NOMO-1 (cell line): Measurements from ENCODE around the gene KAT6B.

Experiments used
- DNase-seq, 2 experiments: peaks; one replicate each; lab custom pipeline; 2025; ENCODE audit not compliant: unreplicated experiment in 2 of 2; lab: John Stamatoyannopoulos, UW

KAT6B gene

DNA sequence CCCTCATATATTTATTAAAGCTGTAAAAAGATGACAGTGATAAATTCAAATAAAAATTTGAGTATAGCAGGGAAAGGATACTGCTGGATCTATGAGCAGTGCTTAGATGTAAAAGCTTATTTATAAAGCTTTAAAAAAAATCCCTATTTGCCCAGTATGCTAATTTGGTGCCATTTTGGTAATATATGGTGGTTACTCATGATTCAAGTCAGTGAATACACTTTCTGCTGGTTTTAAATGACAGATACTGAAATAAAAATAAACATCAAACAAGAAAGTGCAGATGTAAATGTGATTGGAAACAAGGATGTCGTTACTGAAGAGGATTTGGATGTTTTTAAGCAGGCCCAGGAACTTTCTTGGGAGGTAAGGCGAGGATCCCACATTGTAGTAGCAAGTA is 150.7 kb downstream of the KAT6B start:
- no peak for DNase-seq

DNA sequence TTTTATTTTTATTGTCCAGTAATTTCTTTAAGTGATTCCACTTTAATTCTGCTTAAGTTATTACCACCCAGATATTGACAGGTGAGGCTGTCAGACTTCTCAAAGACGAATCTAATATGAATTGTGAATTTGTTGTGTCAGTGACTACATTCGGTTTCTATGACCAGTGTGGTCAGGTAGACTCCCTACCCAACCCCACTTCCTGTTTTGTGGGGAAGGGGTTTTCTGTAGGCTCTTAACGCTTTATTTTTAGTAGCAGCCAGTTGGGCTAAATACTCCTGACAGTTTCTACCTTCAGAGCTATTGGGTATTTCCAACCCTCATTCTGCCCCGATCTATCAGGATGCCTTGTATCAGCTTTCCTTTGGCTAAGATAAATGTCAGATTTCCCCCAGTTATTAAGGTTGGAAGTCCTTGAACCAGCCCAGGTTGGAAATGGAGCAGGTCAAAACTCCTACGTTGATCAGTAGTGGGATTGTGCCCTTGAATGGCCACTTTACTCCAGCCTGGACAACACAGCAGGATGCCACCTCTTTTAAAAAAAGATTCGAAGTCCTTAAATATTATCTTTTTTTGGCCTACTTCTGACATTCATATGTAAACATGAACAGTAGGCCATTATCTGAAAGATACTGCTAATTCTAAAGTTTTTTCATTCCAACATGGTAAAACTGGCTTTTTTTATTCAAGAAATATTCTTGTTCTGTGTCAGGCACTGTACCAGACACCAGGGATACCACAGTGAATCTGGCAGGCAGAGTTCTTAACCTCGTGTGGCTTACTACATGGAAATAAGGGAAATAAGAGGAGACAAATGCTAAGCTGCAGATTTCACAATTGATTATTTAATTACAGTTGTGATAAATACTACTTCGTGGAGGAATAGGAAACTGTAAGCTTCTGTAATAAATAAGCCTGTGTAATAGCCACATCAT is 151.8 kb downstream of the KAT6B start:
- DNase-seq = peak in 1 of 2 experiments; percentile 35

DNA sequence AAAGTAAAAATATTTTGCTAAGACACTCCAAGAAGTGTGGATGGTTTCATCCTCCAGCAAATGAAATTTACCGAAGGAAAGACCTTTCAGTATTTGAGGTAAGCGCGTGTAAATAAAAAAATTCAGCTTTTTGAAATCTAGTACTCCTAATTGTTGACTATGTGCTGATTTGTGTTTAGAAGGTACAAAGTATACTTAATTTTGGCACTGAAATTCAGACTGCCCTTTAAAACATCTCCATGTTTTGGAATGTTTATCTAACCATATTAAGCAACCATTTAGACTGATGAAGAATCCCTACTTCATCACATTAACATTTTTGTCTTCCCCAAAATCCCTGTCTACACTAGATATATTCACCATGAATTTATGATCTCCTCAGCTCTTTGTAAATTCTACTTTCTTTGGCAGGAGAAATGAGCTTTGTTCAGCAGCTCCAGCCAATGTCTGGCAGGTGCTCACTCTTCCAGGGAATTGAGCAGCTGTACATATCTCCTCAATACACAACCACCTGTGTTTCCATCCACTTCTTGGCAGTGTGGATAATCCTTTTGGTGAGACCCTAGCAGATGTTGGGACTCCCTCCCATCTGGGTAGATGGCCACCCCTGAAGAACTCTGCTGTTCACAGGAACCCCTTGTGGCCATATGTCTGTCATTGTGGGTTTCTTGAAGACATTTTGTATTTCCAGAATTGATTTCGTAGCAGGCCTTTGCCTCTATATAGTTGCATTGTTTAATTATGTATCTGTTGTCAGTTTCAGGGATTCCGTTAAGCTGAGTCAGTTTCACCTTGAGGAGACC is 155.6 kb downstream of the KAT6B start:
- DNase-seq = no peak

DNA sequence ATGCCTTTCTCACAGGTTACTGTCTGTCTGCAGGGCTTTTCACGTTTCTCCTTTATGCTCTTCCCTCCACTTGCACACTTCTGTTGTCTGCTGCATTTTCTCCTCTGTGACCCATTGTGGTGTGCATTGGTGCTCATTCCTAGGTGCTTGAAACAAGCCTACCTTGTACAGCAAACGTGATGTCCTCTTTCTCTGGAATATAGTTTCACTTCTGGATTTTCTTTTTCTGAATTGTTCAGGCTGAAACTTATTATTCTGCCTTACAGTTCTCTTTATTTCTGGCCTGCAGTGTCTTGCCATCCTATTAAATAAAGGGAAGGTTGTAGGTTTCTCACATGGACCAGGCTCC is 156.2 kb downstream of the KAT6B start:
- no peak for DNase-seq

DNA sequence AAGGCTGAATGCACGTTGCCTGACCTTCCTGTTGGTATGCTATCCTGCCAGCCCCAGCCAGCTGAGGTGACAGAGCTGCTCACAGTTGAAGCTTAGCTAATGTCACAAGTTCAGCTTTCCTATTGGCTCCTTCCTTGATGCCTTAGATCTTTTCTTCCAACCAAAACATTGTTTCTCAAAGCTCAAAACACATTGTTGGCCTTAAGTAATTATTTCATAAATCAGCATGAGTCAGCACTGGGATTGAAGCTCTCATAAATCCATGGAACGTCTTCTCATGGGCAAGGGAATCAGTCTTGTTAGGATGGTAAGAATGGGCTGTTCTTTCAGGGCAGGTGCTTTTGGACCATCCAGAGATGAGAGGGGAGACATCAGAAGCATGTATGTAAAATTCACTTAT is 157.0 kb downstream of the KAT6B start:
- no peak for DNase-seq

DNA sequence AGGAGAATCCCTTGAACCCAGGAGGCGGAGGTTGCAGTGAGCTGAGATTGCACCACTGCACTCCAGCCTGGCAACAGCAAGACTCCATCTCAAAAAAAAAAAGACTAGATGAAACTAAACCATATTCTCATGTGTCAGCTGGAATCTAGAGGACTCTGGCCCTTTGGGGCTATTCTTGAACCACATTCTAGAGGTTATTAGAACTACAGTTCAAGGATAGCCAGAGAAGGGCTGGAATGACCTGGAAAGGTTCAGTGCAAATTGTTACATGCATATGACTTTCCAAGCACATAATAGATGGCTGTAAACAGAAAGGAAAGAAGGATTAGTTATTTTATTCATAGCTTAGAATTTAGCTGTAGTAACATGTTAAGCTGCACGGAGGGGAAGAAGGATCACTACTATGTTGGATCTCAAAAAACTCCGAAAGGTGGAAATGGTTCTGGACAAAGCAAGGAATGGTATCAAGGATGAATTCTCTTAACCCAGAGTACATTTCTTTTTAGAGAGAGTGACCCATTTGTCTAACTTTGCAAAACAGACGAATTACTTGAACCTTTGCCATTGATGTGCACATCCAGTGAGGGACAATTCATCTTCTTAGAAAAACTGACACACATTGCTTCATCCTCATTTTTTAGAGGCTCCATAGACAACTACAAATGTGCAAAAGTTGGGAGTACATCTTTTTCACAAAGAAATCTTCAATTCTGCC is 161.1 kb downstream of the KAT6B start:
- no peak for DNase-seq

DNA sequence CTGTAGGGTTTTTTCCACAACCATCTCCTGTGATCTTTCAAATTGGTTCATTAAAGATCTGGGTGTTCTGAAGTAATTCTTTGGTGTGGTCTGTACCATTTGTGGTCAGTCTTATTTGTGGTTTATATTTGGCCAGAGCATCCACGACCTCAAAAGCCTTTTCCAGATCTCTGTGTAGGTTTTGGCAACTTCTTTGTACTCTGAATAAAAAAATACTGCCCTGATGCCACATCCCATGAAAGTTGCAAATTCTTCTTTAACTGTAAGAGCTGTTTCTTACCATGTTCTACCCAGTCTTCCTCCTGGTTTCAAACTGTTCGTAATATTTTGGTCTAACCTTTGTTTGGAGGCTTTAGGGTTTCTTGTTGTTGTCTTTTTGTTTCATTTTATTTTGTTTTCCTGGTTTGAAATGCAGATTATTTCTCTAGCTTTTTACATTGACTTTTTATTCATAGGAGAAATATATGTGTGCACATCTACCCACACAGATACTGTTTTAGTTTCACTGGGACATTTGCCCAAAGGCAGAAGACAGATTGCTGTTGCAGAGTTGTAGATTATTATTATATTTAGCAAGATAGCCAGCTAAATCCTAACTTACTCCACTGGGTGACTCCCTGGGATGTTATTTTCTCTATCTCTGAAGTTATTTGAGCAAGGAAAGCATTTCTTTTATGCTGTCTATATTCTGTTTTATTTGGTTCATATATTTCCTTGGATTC is 161.8 kb downstream of the KAT6B start:
- no peak for DNase-seq

DNA sequence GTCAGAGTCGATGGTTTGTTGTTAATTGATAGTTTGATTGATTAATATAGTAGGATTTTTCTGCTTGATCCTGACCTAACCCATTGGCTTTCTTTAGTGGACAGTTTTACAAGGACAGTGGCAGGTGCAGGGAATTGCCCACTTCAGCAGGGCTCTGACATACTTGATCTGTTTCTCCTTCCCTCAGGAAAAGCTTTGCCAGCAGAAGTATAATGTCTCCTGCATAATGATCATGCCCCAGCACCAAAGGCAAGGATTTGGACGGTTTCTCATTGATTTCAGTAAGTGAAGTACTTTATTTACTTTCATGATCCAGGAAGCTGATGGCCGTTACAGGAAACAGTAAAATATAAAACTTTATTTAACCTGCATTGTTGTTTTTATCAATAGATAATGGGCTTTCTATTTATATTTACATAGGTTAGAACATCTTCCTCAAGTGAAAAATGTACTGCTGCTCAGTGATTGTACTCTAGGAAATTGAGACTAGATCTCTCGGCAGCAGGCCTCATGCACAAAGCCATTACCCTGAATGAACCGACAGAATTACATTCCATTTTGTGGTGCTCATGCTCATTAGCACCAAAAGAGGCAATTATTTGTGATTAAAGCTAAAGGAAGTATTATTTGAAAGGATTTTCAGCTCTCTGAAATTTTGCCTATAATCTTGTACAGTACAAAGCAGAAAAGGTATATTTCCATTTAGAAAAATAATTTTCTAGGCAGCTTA is 162.6 kb downstream of the KAT6B start:
- no peak for DNase-seq

DNA sequence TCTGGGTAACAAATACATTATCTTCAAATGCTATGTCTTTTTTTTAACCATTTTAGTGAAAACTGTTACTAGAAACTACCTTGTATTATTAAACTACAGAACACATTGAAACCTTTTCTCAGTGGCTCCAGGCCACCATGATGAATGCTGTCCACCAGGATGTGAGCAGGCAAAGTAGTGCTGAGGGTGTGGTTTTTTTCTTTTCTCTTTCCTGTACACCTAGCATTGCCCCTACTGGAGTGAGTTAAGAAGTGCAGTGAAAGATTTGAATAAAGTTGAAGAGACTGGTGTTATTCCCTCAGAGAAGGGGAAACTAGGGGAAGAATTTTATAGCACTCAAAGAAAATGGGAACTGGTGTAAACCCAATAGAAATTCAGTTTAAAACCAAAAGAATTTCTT is 165.0 kb downstream of the KAT6B start:
- no peak for DNase-seq

DNA sequence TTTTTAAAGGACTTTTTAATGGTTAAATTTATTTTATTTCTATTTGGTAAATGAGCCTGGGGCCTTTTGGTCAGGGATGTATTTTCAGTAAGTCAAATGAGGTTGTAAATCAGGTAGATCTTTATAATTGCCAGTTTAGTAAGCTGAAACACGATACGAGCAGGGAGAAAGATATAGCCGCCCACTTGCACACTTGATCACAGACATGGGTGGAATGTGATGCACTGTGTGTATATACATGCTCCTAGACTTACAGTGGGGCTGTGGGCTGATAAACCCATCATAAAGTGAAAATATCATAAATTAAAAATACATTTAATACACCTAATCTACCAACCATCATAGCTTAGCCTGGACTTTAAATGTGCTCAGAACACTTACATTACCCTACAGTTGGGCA is 165.7 kb downstream of the KAT6B start:
- DNase-seq = no peak

DNA sequence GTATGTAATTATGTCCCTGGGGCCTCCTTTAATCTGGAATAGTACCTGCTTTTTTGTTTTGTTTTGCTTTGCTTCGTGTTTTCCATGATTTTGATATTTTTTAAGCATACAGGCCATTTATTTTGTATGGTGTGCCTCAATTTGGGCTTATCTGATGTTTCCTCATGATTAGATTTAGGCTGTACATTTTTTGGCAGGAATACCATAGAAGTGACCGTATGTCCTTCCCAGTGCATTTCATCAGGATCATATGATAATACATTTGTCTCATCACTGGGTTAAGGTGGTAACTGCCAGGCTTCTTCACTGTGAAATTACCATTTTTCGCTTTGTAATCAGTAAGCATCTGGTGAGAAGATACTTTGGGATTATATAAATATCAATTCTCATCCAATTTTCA is 167.2 kb downstream of the KAT6B start:
- DNase-seq = no peak

DNA sequence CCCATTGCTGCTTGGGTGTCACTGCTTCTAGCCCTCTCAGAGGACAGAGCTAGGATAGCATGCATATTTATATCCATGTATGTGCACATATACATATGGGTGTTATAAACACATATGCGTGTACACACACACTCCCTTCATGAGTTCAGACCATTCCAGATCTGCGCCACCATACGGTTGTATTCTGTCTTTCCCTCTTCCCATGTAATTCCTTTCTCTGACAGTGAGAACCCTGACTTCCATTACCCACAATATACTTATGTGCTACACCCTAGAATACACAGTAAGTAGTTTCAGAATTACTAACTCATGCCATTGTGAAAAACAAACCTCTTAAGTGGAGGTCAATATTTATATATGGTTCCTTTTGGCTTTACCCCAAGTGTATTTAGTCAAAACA is 168.5 kb downstream of the KAT6B start:
- no peak for DNase-seq

DNA sequence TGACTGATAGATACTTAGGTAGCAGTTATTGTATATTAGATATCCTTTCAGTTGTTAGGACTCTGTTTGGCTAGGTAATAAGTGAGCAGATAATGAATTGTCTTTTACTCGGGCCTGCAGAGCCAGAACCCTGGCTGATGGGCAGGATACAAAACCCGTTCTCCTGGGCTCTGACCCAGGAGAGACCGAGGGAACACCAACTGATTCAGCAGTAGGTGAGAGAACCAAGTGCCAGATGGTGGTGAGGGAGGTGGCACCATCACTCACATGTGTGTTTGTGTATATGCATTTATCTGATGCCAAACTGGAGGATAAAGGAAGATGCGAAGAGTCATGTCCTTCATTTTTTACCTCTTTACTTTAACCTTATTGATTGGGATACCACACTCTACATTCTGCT is 169.4 kb downstream of the KAT6B start:
- DNase-seq = no peak

DNA sequence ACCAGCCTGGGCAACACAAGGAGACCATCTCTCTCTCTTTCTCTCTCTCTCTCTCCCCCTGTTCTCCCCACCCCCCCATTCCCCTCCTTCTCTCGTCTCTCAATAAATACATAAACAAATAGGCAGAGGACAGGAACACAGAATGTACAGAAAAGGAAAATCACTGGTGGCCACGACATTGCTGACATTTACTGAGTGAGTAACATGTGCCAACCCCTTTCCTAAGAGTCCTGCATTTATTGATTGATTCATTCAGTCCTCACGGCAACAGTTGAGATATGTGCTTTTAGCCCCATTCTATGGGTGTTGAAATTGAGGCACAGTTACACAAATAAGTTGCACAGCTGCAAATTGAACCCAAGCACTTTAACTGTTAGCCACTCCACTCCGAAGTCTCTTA is 170.8 kb downstream of the KAT6B start:
- no peak for DNase-seq

DNA sequence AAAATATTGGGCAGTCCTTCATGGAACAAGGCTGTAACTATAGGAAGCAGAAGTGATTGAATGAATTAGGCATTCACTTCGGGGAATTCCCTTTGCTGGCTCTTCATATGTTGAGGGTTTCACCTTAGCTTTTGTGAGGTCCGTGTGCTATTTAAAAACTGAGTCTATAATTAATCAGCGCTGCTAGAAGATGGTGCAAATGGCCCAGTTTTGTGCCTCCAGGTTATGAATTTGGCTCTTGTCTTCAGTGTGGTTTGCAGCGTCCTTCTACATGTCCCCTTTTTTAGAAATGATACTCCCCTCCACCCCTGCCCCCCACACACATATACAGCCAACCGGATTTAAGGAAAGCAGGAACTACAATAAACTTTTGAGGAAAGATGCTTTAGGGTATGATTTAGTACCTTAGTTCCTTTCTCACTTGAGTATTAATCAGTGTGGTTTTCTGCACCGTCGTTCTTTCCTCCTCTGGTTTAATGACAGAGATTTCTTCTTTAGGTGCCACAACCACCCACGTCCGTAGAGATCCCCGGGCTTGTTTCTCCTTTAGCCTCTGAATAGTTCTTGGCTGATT is 174.4 kb downstream of the KAT6B start:
- DNase-seq = no peak

DNA sequence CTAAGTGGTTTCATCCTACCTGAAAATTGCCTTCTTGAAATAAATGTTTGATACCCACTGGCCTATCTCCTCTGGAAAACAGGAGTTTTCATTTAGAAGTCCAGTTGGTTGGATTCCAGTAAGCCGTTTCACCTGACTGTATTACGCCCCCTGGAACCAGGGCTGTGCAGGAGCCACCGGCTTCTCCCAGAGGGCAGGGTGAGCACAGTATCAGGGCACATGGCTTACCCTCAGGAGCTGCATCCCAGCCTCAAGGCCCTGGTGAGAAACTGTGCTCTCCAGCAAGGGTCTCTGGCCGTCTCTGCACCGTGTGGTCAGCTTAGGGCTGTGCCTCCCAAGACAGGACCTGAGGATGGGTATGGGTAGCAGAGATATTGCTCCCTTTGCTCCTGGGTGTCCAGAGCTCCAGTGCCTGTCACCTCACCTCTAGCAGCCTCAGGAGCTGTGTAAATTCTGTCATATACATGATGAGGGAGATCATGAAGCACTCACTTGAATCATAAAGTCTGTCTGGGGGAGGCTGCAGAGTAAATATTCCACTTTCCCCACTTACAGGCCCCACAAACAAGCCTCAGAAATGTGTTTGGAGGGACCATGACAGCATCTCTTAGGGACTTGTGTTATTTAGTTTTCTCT is 175.4 kb downstream of the KAT6B start:
- no peak for DNase-seq

DNA sequence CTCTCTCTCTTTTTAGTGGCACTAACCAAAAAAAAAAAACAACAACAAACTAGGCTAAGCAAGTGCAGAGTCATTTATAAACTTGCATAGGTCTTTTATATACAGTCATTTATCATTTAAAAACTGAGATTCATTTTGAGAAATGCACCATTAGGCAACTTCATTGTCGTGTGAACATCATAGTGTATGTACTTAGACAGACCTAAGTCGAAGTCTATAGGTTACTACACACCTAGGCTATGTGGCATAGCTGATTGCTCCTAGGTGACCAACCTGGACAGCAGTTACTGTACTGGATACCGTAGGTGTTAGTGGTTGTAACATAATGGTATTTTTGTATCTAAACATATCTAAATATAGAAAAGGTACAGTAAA is 175.9 kb downstream of the KAT6B start:
- DNase-seq = no peak

DNA sequence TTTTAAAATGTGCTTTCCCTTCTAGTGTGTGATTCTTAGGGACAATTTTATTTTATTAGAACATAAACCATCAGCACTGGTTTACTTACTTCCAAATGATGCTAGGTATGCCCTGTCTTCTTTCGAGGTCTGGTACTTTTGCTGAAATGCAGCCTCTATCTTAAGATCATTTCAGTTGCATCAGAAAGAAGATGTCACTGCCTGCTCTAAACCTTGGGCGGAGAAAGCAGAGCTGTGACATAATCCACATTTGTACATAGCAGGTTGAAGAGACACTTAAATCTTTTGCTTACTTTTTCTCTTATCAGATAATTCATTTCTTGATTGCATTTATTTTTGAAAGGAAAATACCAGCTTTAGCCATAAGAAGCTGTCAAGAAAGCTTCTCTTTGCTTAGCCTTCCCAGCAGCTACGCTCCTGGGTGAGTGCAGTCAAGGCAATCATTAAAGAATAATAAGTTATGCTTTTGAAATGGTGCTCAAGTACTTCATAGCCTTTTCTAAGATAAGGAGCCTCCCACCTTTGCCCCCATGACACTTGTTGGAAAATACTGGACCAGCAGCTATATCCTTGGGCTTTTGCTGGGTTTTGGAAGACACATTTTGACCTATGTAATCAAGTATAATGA is 176.7 kb downstream of the KAT6B start:
- DNase-seq = no peak

DNA sequence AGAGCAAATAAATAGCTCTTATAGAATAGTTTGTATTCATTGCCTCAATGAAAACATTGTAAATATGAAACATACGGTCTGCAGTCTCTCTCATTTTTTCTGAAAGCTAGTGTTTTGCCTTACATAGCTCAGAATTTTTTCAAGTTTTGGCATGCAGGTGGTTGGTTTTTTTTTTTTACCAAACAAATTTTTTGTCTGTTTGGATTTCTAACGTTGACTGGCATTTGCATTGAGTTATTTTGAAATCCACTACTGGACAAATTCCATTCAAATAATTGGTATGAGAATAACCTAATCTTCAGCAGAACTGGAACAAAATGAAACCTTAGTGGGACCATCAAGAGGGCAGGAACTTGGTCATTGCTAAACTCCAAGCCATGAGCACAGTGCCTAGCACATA is 177.5 kb downstream of the KAT6B start:
- no peak for DNase-seq
